Pulmonary artery endothelial cell (primary cell): ENCODE data around the gene COA3. TPM values are rescaled to one million over a fixed set of nuclear protein-coding genes. Genes with fewer than 3 reads are reported as not detected.

Experiments used
- DNase-seq: peaks from one replicate; pipeline ENCODE4 v3.0.0-alpha.2; 2011; ENCODE audit warnings: low read depth, low spot score
- total RNA-seq: library from RNA; depleted of rRNA; stranded (reverse); fragments of >200 nt; gene quantifications from 2 replicates; pipeline ENCODE4 v1.2.3, GENCODE V29; 2014

COA3 gene, protein sequence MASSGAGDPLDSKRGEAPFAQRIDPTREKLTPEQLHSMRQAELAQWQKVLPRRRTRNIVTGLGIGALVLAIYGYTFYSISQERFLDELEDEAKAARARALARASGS
- total RNA-seq, result 71.8 and 73.5 TPM in 2 replicates

DNA sequence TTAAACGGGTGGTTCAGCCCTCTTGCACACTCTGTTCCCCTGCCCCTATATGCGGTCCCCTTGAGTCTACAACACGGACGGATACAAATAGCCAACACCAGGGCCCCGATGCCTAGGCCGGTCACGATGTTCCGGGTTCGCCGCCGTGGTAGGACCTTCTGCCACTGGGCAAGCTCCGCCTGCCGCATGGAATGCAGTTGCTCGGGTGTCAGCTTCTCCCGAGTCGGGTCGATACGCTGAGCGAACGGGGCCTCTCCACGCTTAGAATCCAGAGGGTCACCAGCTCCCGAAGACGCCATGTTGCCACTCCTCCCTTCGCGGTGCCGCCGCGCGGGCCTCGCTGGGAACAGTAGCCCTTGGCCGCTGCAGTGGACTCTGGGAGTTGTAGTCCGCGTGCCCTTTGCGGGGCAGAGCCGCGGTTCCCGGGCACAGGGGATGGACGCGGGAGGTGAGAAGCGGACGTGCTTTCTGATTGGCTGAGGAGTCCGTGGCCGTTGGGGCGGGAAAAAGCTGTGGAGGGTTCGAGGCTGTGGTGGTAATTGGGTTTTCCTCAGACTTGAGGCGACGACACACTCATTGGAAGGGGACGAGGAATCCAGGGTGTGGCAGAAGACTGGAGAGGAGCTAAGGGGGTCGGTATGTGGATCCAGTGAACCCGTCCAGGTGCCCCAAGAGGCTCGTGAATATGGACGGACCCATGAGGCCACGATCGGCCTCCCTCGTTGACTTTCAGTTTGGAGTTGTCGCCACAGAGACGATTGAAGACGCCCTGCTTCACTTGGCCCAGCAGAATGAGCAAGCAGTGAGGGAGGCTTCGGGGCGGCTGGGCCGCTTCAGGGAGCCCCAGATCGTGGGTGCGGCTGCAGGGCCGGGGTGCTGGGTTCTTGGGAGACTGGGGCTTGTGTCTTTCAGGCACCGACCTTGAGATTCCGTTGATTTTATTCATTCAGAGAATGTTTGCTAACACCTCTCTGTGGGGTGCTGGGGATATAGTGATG, at the start of gene COA3, which contains the start of gene CNTD1:
Gene COA3 (minus strand): TSS at position 322 of the 998 bp plus-strand sequence. CDS start 23 bp downstream, at position 299.
Gene CNTD1 (plus strand): TSS at position 479 of the 998 bp plus-strand sequence. CDS start 207 bp downstream, at position 686.
- peak; percentile 48 for DNase-seq

DNA sequence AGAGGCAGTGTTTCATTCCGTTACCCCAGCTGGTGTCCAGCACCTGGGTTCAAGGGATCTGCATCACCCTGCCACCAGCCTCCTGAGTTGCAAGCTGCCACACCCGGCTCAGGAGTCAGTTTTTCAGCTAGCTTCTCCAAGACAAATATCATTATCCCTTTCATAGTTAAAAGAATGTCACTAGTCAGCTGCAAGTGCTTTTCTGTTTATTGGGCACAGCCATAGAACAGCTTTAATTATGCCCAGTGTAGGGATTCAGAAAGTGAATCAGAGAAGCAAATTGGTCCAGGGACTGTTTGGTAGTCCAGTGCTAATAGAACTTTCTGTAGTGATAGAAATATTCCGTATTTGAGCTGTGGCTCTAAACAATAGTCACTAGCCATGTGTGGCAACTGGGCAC, 49.6 kb upstream of the COA3 start:
- DNase-seq, result no peak

DNA sequence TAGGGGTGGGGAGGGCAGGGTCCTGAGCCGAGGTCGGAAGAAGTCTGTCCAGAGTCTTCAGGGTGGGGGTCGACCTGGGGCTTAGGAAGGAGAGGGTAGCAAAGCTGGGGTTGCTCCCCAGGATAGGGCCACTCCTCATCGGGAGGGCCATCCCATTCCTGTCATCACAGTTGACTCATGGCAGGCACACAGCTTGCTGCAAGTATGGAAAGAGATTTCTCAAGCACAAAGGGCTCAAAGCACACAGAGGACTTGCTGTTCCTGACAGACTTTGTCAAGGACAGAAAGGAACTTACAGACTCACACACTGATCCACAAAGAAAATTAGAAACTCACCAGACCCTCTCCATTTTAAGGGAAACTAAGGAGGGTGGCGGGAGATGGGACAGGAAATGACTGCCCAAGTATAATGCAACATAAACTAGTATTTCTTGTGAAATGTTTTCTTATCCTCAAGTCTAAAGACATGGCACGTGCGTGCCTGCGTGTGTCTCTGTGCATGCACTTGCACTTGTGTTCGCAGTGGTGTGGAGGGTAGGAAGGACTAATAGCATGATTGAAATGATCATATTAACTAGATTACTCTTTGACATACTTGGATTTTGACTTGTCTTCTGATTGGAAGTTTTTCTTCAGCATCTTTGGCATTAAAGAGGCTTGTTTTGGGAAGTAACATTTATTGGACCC, 48.2 kb upstream of the COA3 start:
- DNase-seq, result no peak

DNA sequence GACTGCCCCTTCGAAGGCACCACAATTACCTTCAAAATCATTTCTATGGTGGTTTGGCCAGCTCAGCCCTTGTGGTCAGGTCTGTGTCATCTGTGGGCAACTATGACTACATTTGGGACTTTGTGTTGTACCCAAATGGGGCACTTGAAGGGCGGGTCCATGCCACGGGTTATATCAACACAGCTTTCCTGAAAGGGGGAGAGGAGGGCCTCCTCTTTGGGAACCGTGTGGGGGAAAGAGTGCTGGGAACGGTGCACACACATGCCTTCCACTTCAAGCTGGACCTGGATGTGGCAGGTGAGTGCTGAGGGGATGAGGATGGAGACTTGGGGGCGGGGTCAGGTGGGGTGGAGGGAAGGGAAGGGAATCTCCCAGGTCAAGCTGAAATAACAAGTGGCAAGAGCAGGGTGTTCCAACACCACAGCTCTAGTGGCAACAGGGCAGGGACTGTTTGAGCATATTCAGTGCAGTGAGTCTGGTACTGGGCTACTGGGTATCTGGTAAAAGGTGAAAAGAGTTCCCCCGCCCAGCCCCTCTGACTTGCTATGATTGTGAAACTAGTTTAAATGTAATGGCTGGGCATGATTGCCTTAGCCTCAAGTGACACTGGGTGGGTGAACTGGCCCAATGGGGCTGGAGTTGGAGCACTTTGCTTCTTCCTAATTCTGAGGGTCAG, 47.6 kb upstream of the COA3 start:
- no peak for DNase-seq

DNA sequence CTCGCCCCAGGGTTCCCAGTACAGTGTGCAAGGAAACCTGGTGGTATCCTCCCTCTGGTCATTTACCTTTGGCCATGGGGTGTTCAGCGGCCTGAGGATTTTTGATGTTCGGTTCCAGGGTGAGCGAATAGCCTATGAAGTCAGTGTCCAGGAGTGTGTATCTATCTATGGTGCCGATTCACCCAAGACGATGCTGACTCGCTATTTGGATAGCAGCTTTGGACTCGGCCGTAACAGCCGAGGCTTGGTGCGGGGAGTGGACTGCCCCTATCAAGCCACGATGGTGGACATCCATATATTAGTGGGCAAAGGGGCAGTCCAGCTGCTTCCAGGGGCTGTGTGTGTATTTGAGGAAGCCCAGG, 47.0 kb upstream of the COA3 start:
- no peak for DNase-seq

DNA sequence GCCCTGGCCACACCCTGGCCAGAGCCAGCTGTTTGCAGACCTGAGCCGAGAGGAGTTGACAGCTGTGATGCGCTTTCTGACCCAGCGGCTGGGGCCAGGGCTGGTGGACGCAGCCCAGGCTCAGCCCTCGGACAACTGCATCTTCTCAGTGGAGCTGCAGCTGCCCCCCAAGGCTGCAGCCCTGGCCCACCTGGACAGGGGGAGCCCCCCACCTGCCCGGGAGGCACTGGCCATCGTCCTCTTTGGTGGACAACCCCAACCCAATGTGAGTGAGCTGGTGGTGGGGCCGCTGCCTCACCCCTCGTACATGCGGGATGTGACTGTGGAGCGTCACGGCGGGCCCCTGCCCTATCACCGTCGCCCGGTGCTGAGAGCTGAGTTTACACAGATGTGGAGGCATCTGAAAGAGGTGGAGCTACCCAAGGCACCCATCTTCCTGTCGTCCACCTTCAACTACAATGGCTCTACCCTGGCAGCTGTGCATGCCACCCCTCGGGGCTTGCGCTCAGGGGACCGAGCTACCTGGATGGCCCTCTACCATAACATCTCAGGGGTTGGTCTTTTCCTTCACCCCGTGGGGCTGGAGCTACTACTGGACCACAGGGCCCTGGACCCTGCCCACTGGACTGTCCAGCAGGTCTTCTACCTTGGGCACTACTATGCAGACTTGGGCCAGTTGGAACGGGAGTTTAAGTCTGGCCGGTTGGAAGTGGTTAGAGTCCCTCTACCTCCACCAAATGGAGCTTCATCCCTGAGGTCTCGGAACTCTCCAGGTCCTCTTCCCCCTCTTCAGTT, 46.5 kb upstream of the COA3 start:
- no peak for DNase-seq

DNA sequence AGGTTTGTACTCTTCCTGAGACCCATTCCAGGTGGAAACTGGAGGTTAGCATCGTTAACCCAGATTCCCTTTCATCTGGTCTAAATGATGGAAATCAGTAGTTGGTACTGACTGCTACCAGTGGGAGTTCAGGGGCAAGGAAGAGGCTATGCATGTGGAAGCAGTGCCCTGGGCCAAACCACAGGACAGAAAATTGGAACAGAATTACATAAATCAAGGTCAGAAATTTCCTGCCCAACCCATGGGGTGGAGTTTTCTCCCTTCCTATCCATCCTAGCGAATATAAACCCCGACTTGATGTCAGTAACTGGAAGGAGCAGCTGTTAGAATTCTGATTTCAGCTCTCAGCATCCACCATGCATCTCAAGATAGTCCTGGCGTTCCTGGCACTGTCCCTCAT, 45.8 kb upstream of the COA3 start, which contains the start of gene AOC2:
Gene AOC2 (plus strand): TSS at position 310 of the 400 bp plus-strand sequence. CDS start 47 bp downstream, at position 357.
- no peak for DNase-seq

DNA sequence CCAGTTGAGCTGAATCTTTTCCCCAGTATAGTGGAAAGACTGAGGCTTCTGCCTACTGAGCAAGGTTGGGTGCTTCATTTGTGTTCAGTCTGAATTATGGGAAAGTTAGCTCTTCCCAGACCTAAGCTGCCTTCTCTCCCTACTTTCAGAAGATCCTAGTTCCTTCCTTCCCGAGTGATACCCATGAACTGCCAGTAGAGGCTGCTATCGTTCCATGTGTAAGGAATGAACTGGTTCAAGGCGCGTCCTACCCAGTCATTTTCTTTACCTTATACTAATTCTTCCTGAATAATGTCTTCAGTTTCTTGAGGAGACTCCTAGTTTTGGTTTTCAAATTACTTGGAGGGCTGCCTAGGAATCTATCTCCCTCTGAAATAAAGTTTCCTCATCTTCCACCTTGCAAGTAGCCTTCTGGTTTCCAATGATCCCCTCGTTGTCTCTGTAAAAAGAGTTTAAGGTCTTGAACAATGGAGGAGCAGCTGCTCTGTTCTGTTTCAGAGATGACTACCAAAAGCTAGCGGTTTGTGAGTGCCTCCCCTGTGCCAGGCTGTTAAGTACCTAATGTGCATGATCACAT, 44.9 kb upstream of the COA3 start:
- peak; percentile 47 for DNase-seq

DNA sequence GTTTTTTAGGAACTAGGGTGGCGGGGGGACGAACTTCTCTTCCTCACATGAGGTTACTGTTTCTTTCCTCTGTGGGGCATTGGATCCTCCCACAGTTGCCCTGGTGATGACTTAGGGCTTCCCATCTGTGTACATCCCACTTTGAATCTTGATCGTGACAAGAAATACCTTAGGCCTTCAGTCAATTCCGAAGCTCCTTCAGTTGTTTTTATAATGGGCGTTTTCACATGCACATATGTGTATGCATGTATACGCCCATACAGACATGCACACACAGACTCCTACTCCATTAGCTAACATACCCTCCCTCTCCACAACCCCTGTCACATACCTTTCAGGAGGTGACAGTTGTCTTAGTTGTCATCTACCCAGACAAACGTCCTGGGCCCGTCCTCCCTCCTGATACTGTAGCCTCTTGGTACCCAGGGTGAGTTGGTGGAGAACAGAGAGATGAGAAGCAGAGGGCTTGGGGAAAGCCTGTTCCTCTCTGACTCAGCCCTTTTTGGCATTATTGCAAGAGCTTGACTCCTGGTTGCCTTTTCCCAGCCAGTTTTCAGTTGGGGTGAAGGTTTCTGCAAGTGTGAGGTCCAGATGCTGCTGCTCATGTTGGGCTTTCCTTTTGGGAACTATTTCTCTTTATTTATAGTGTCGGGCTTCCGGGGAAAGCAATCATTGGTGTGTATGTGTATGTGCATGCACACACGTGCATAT, 43.6 kb upstream of the COA3 start:
- no peak for DNase-seq

DNA sequence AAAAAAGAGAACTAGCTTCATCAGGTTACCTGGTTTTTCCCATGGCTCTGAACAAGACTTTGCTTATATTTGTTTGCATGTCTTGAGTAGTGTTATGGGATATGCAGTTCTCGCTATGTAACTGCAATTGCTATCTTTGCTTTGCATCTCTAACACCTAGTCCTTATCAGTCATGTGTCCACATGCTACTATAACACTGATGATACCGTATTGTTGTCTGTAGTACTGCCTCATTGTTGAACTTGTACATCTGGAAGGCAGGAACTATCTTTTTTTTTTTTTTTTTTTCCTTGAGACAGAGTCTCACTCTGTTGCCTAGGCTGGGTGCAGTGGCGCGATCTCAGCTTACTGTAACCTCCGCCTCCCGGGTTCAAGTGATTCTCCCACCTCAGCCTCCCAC, 37.2 kb upstream of the COA3 start:
- DNase-seq, result no peak

DNA sequence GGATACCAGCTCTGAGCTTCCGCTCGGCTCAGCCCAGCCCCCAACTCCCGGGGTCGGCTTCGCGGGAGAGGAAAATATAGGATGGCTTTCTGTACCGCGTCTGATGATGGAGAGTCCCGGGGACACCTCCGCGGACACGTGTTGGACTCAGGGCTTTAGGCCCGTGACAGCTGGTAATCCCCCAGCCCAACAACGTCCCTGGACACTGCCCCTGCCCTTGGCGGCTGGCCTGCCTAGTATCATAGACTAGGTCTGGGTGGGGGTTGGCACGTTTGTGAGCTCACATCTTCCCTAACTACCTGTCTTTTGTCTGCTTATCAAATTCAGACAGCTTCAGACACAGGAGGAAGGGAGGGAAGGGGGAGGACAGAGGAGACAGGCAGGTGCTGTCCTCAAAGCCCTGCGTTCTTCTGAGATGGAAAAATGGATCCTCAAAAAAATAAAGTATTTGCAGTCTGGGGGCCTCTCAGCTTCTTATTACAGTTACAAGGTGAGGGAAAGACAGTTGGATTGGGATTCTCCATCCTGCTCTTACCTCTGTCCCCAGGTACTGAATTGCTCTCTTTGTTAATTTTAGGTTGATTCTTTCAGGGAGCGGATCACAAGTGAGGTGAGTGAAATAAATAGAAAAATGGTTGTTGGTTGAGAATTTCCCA, 35.4 kb upstream of the COA3 start:
- DNase-seq, result no peak

DNA sequence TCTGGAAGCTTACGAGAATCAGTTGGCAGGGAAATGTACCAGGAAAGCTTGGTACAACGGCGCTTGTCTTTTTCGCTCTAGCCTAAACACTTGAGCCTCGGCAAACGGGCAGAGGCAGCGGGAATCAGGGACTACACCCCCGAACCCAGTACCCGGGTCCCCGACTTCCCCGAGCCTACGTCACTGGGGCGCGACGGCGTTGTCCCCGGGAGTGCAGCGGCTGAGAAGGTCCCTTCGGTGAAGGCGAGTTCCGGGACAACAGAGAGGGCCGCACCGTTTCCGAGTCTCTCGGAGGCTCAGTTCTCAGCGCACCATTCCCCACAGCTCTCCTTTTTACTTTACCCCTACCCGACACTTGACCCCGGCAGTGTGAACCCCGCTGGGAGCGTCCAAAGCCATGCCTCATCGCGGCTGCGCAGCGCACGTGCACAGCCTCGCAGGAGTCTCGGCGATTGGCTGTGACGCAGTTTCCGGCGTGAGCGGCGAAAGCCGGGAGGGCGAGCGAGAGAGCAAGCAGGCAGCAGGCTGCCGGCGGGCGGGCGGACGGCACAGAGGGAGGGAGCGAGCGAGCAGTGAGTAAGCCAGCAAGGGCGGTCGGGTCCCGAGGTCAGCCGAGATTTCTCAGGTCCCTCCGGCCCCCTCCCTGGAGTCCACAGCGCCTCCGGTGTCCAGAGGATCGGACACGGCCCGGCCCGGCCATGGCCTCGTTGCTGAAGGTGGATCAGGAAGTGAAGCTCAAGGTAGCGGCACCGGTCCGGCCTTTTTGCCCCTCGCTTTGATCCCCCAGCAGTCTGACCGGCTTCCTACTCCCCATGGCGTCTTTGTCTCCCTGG, 34.6 kb upstream of the COA3 start, which contains the start of gene PSME3:
Gene PSME3 (plus strand): TSS at position 464 of the 833 bp plus-strand sequence. CDS start 235 bp downstream, at position 699.
- peak; percentile 41 for DNase-seq

DNA sequence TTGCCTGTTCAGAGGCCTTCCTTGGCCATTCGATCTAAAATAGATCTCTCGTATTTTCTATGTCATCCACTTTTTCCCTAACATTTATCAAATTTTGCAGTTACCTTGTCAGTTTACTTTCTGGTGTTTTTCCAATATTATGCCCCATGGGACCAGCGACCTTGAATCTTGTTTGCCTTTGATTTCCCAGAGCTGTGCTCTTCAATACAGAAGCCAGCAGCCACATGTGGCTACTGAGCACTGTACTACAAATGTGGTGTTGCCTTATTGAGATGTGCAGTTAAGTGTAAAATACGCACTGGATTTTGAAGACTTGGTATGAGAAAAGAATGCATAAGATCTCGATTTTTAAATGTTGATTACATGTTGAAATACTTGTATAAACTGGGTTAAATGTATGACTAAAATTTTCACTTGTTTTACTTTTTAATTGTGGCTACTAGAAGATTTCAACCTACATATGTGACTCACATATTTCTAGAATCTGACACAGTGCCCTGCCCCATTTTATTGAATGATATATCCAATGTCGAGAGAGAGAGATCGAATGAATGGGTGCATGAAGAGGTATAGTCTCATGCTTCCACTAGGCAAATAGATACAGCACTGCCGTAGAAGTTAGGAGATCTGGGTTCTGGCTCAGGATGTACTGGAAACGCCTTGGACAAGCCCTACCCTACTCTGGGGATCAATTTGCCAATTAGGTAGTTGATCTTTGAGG, 33.9 kb upstream of the COA3 start:
- DNase-seq, result no peak

DNA sequence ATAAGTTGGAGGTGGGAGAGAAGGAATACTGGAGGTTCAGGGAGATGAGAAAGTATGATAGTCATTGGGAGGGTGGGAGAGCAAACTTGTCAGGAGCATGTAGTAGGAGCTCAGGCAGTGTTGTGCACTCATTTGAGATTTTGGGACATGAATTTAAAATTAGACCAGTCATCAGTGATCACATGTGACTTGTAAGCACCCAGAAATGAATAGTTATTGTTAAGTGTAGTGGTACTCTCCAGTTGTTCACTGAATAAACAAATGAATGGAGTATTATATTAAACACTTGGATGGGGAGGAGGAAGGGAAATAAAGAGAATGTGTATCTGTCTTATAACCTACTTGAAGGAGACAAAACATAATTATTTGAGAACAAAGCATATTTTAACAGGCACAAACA, 32.5 kb upstream of the COA3 start:
- DNase-seq, result no peak

DNA sequence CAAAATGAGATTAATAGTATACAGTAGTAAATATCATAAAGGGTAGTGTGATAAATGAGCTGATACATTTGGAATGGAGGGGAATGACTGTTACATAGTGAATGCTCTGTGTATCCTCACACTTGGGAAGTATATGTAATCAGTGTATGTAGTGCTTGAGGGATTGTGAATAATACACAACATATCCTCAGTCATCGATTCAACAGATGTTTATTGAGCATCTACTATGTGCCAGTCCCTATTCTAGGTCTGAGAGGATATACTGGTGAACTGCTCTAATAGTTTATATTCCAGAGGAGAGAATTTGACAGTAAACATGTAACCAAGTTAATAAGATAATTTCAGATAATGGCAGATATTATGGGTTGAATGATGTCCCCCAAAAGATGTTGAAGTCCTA, 29.0 kb upstream of the COA3 start:
- DNase-seq, result no peak

DNA sequence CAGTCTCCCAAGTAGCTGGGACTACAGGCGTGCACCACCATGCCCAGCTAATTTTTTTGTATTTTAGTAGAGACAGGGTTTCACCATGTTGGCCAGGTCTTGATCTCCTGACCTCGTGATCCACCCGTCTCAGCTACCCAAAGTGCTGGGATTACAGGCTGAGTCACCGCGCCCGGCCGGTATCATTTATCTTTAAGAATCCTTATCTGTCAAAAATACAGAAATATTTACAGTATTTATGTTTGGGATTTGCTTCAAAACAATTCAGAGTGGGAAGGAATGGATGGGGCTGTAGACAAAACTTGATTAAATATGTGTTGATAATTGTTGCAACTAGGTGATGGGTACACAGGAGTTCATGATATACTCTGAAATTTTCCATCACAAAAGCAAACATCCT, 22.7 kb upstream of the COA3 start:
- DNase-seq, result no peak

DNA sequence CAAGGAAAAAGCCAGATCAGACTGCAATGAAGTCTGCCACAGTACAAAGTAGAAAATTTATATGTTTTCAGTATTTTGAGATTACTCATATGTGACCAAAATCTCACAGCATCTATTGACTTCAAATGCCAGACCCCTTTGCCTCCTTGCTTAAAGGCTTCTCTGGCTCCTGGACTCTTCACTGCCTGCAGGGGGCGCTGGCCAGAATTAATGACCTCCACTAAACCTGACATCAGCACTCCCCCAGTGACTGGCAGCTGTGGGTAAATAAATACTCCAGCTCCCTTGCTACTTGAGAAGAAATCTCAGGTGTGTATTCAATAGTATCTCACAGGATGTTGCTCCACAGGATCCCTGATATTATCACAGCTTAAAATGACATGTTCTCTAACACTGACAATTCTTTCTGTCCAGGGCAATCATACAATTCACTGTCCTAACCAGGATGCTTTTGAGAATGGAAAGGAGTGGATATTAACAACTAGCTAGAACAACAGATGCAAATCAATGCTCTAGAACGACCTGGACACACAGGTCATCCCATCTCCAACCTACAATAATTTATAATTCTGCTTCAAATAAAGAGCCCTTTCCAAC, 21.5 kb upstream of the COA3 start:
- peak; percentile 45 for DNase-seq
